ENCODE results near the gene BORCS5.

DNA sequence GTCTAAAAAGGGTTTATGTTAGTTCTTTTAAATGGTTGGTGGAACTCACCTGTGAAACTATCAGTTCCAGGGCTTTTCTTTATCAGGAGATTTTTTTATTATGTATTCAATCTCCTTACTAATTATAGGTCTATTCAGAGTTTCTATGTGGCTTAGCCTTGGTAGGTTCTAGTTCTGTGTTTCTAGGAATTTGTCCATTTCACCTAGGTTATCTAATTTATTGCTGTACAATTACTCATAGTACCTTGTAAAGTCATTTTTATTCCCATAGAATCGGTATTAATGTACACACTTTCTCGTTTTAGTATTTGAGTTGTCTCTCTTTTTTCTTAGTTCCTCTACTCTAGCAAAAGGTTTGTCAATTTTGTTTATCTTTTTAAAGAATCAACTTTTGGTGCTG lies 59.0 kb downstream of the BORCS5 start:
- TF ChIP-seq, protein P1, sequence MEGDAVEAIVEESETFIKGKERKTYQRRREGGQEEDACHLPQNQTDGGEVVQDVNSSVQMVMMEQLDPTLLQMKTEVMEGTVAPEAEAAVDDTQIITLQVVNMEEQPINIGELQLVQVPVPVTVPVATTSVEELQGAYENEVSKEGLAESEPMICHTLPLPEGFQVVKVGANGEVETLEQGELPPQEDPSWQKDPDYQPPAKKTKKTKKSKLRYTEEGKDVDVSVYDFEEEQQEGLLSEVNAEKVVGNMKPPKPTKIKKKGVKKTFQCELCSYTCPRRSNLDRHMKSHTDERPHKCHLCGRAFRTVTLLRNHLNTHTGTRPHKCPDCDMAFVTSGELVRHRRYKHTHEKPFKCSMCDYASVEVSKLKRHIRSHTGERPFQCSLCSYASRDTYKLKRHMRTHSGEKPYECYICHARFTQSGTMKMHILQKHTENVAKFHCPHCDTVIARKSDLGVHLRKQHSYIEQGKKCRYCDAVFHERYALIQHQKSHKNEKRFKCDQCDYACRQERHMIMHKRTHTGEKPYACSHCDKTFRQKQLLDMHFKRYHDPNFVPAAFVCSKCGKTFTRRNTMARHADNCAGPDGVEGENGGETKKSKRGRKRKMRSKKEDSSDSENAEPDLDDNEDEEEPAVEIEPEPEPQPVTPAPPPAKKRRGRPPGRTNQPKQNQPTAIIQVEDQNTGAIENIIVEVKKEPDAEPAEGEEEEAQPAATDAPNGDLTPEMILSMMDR (IDR thresholded peaks at IDR 0.05), result no peak
- no peak for TF ChIP-seq POLR2A (IDR thresholded peaks at IDR 0.05)

All from body of pancreas (tissue), 4 donors.